ENCODE data around the gene SAXO1.

Gene SAXO1

DNA sequence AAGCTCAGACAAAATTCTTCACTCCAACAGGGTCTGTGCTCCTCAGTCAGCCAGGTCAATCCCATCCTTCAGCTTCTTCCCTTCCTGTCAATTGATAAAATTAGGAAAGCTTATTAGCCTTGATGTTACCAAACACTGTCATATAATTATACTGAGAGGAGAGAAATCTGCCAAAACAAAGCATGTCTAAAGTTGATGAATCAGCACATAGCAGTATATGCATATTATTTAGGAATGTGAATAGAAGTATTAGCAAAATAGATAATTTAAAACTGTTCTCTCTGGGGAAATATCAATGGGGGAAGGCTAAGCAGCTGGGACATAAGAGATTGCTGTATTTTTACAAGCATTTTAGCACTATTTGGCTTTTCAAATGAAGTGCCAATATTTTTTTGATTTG is 107.1 kb downstream of the SAXO1 start:
- H4K20me1 ChIP-seq (ENCODE audit: insufficient read depth, low read length) = no peaks in the 10 kb centered on the region
- H2AFZ ChIP-seq (ENCODE audit: low read depth, low read length) = no peak overlapping the region
- H3K27ac ChIP-seq (ENCODE audit: low read length) = no peak overlapping the region
- TF ChIP-seq EZH2phosphoT487 (IDR thresholded peaks at IDR 0.05; ENCODE audit: low read depth) = no peak
- TF ChIP-seq, protein P1, sequence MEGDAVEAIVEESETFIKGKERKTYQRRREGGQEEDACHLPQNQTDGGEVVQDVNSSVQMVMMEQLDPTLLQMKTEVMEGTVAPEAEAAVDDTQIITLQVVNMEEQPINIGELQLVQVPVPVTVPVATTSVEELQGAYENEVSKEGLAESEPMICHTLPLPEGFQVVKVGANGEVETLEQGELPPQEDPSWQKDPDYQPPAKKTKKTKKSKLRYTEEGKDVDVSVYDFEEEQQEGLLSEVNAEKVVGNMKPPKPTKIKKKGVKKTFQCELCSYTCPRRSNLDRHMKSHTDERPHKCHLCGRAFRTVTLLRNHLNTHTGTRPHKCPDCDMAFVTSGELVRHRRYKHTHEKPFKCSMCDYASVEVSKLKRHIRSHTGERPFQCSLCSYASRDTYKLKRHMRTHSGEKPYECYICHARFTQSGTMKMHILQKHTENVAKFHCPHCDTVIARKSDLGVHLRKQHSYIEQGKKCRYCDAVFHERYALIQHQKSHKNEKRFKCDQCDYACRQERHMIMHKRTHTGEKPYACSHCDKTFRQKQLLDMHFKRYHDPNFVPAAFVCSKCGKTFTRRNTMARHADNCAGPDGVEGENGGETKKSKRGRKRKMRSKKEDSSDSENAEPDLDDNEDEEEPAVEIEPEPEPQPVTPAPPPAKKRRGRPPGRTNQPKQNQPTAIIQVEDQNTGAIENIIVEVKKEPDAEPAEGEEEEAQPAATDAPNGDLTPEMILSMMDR (IDR thresholded peaks at IDR 0.05; ENCODE audit: low read depth, low read length) = no peak
- no peaks in the 10 kb centered on the region for H3K9me3 ChIP-seq (ENCODE audit: insufficient read depth, low read length)
- no peaks in the 10 kb centered on the region for H3K4me1 ChIP-seq (ENCODE audit: low read length)
- H3K27me3 ChIP-seq (ENCODE audit: low read depth, low read length) = no peaks in the 10 kb centered on the region
- no peak overlapping the region for H3K4me2 ChIP-seq (ENCODE audit: low read length)
- H3K79me2 ChIP-seq (ENCODE audit: low read length) = no peaks in the 10 kb centered on the region
- H3K36me3 ChIP-seq (replicated peaks; ENCODE audit: low read depth, low read length) = no peaks in the 10 kb centered on the region
- no peak overlapping the region for H3K9ac ChIP-seq (ENCODE audit: low read length)
- no peak overlapping the region for H3K4me3 ChIP-seq (ENCODE audit: low read length)

DNA sequence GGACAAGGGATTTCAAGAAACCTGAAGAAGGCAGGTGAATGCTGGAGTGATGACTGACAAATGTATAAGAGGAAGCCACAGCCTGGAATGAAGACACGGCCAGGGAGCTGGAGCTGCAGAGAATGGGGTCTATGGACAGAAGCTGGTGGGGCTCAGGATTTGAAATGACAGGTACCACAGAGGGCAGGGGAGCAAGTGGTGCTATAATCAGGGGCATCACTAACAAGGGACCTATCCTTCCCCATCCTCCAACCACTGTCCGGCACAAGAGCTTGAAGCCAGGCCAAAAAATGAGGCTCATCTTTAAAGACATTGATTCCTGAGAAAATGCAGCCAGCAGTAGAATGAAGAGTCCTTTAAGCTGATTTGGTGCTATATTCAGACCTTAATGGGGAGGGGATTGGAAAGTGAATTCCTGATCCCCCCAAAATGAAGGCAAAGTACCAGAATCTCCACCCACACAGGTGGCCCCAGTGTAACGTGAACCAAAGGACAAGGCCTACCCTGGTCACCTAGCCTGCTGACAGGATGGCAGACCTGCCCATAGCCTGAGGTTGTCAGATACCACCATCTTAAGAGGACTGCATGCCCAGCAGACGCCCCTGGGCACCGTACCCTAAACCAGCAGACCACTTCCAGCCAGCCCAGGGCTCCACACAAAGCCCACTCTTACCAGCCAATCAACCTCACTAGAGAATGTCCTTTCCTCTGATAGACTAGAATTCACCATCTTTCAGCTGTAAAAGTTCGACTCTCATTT is 109.2 kb downstream of the SAXO1 start:
- Histone ChIP-seq H3K9ac (ENCODE audit: low read length) (no peak overlapping the region), H2AFZ (ENCODE audit: low read depth, low read length) (no peak overlapping the region), H3K4me2 (ENCODE audit: low read length) (no peak overlapping the region), H3K4me1 (ENCODE audit: low read length) (no peaks in the 10 kb centered on the region), H3K27ac (ENCODE audit: low read length) (no peak overlapping the region), H3K36me3 (replicated peaks; ENCODE audit: low read depth, low read length) (no peaks in the 10 kb centered on the region), H3K27me3 (ENCODE audit: low read depth, low read length) (no peaks in the 10 kb centered on the region), H3K9me3 (ENCODE audit: insufficient read depth, low read length) (no peaks in the 10 kb centered on the region), H4K20me1 (ENCODE audit: insufficient read depth, low read length) (no peaks in the 10 kb centered on the region), H3K79me2 (ENCODE audit: low read length) (no peaks in the 10 kb centered on the region), H3K4me3 (ENCODE audit: low read length) (no peak overlapping the region)
- no peak for TF ChIP-seq EZH2phosphoT487 (IDR thresholded peaks at IDR 0.05; ENCODE audit: low read depth)
- TF ChIP-seq, protein P1 (IDR thresholded peaks at IDR 0.05; ENCODE audit: low read depth, low read length) = no peak

DNA sequence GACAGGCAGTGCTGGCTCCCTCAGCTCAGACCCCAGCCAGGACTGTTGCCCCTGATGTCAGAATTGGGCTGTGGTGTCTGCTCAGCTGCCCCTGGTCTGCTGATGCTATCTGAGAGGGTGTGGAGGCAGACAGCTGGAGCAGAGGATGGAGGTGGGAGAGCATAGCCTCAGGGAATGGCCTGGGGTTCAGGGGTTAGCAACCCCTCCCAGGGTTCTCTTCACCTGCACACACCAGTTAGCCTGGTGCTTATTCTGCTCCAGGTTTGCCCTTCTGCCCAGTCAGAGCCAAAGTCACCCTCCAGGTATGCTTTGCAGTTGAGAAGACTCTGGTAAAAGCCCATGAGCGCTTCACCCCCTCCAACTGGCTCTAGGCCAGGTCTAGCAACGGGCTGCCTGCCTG is 109.8 kb downstream of the SAXO1 start:
- no peaks in the 10 kb centered on the region for H3K4me1 ChIP-seq (ENCODE audit: low read length)
- no peaks in the 10 kb centered on the region for H4K20me1 ChIP-seq (ENCODE audit: insufficient read depth, low read length)
- no peak overlapping the region for H3K4me2 ChIP-seq (ENCODE audit: low read length)
- H3K9ac ChIP-seq (ENCODE audit: low read length) = no peak overlapping the region
- H3K4me3 ChIP-seq (ENCODE audit: low read length) = no peak overlapping the region
- no peaks in the 10 kb centered on the region for H3K36me3 ChIP-seq (replicated peaks; ENCODE audit: low read depth, low read length)
- no peak overlapping the region for H2AFZ ChIP-seq (ENCODE audit: low read depth, low read length)
- TF ChIP-seq EZH2phosphoT487 (IDR thresholded peaks at IDR 0.05; ENCODE audit: low read depth) = no peak
- TF ChIP-seq, protein P1 (IDR thresholded peaks at IDR 0.05; ENCODE audit: low read depth, low read length) = no peak
- H3K79me2 ChIP-seq (ENCODE audit: low read length) = no peaks in the 10 kb centered on the region
- no peaks in the 10 kb centered on the region for H3K9me3 ChIP-seq (ENCODE audit: insufficient read depth, low read length)
- no peaks in the 10 kb centered on the region for H3K27me3 ChIP-seq (ENCODE audit: low read depth, low read length)
- no peak overlapping the region for H3K27ac ChIP-seq (ENCODE audit: low read length)

DNA sequence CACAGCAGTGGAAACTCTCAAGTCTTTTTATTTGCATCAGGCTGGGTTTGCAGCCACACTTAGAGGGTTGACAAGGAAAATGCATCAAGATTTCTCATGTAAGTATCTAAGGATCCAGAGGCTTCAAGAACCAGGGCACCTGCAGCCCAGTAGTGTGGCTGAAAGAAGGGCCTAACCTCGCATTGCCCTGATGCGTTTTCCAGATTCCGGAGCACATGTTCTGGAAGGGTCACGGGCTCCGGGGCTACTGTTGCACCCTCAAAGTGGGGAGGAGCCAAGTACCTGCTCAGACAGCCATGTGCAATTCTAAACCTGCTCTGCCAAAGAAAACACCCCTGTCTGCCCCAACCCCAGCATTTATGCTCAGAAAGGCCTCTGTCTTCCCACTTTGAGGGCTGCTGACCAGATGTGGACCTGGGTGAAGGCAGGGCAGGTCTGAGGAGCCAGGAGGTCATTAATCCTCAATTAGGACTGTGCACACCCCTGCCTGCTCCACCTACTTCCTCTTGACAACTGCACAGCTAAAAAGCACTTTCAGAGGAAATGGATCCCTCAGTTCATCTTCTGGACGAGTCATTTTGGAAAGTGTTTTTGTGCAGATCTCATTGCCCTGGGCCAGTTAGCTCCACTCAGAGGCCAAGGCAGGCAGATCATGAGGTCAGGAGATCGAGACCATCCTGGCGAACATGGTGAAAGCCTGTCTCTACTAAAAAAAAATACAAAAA is 110.7 kb downstream of the SAXO1 start:
- Histone ChIP-seq H3K36me3 (replicated peaks; ENCODE audit: low read depth, low read length) (no peaks in the 10 kb centered on the region), H3K79me2 (ENCODE audit: low read length) (no peaks in the 10 kb centered on the region), H4K20me1 (ENCODE audit: insufficient read depth, low read length) (no peaks in the 10 kb centered on the region), H3K9me3 (ENCODE audit: insufficient read depth, low read length) (no peaks in the 10 kb centered on the region), H3K27ac (ENCODE audit: low read length) (no peak overlapping the region), H3K4me1 (ENCODE audit: low read length) (no peaks in the 10 kb centered on the region), H2AFZ (ENCODE audit: low read depth, low read length) (no peak overlapping the region), H3K4me2 (ENCODE audit: low read length) (no peak overlapping the region), H3K27me3 (ENCODE audit: low read depth, low read length) (no peaks in the 10 kb centered on the region), H3K4me3 (ENCODE audit: low read length) (no peak overlapping the region), H3K9ac (ENCODE audit: low read length) (no peak overlapping the region)
- no peak for TF ChIP-seq EZH2phosphoT487 (IDR thresholded peaks at IDR 0.05; ENCODE audit: low read depth)
- TF ChIP-seq, protein P1 (IDR thresholded peaks at IDR 0.05; ENCODE audit: low read depth, low read length) = no peak

Measured in OCI-LY3 (cell line).